Esophagus (tissue), 2 donors: Measurements from ENCODE around the gene CSTB. TPM values are rescaled to one million over a fixed set of nuclear protein-coding genes. Genes with fewer than 3 reads are reported as not detected.

Experiments used
- H3K27ac ChIP-seq, 2 donors: one replicate each; pipeline ENCODE4 v1.5.1; 2013; ENCODE audit warnings: low read depth in 2 of 2, mild to moderate bottlenecking in 2 of 2, inconsistent platforms in 1 of 2, low read length in 1 of 2, moderate library complexity in 1 of 2
- H3K27me3 ChIP-seq, 2 donors: one replicate each; pipeline ENCODE4 v1.6.1; 2013; ENCODE audit warnings: low read length in 2 of 2, control low read depth in 1 of 2, mild to moderate bottlenecking in 1 of 2; ENCODE audit not compliant: insufficient read depth in 2 of 2, control insufficient read depth in 1 of 2
- H3K36me3 ChIP-seq, 2 donors: one replicate each; pipeline ENCODE4 v1.6.1; 2013; ENCODE audit warnings: low read length in 1 of 2; ENCODE audit not compliant: control insufficient read depth in 2 of 2, insufficient read depth in 2 of 2
- H3K4me1 ChIP-seq, 2 donors: one replicate each; pipeline ENCODE4 v1.6.1; 2013; ENCODE audit warnings: low read length in 1 of 2; ENCODE audit not compliant: control insufficient read depth in 2 of 2, insufficient read depth in 2 of 2
- H3K4me3 ChIP-seq, 2 donors: one replicate each; pipeline ENCODE4 v1.5.1; 2013; ENCODE audit warnings: low read length in 2 of 2, mild to moderate bottlenecking in 2 of 2, low read depth in 1 of 2, moderate library complexity in 1 of 2
- H3K9me3 ChIP-seq, 2 donors: one replicate each; pipeline ENCODE4 v1.6.1; 2013; ENCODE audit warnings: mild to moderate bottlenecking in 2 of 2, low read depth in 1 of 2, low read length in 1 of 2, moderate library complexity in 1 of 2; ENCODE audit not compliant: control insufficient read depth in 2 of 2, insufficient read depth in 1 of 2
- WGBS, 2 donors: extraction: QIAGEN DNeasy Blood & Tissue Kit; methylation state at CpG; one replicate each; pipeline ENCODE4 v1.1.7; 2013; 5-methylcytosine and 5-hydroxymethylcytosine counted together
- polyA plus RNA-seq, 2 donors: library from polyadenylated mRNA; stranded (reverse); fragments of 200-250 nt; gene quantifications; one replicate each; pipeline ENCODE4 v1.2.3, GENCODE V29; 2013
- donor health status: healthy with polysubstance abuse.
- donor health status: Bipolar disorder and iron deficiency.

The CSTB gene
- polyA plus RNA-seq, 2 donors: 3,514 to 5,149 TPM

GRCh38 chr21:43803558-43804300 lies 27.6 kb upstream of the CSTB start:
- H3K4me1 ChIP-seq: peaks cover 0 to under 1% of the 10 kb centered on the region in 2 donors
- WGBS, 2 donors: 88 to 91% methylated on average over 32 to 33 of the region's 33 CpGs
- H3K27ac ChIP-seq: no peak overlapping the region
- H3K36me3 ChIP-seq: peaks cover 11 to 57% of the 10 kb centered on the region in 2 donors
- no peak overlapping the region for H3K4me3 ChIP-seq
- H3K27me3 ChIP-seq: no peaks in the 10 kb centered on the region
- H3K9me3 ChIP-seq: no peaks in the 10 kb centered on the region

- H3K4me3 ChIP-seq: no peak overlapping the region
- H3K36me3 ChIP-seq: peaks cover 17 to 66% of the 10 kb centered on the region in 2 donors
- no peak overlapping the region for H3K27ac ChIP-seq
- no peaks in the 10 kb centered on the region for H3K9me3 ChIP-seq
- no peaks in the 10 kb centered on the region for H3K4me1 ChIP-seq
- 81 to 84% methylated on average over 14 of the region's 14 CpGs for WGBS, 2 donors
- no peaks in the 10 kb centered on the region for H3K27me3 ChIP-seq
Observed at GRCh38 chr21:43802713-43803313, 26.7 kb upstream of the CSTB start.

GRCh38 chr21:43801006-43801783 lies 25.1 kb upstream of the CSTB start:
- WGBS, 2 donors: 93 to 95% methylated on average over 42 of the region's 42 CpGs
- H3K4me1 ChIP-seq: no peaks in the 10 kb centered on the region
- H3K9me3 ChIP-seq: no peaks in the 10 kb centered on the region
- no peak overlapping the region for H3K27ac ChIP-seq
- no peak overlapping the region for H3K4me3 ChIP-seq
- no peaks in the 10 kb centered on the region for H3K27me3 ChIP-seq
- peaks cover 20 to 82% of the 10 kb centered on the region in 2 donors for H3K36me3 ChIP-seq

- Histone ChIP-seq H3K27ac (no peak overlapping the region), H3K9me3 (no peaks in the 10 kb centered on the region), H3K4me3 (no peak overlapping the region), H3K4me1 (no peaks in the 10 kb centered on the region), H3K36me3 (peaks cover 20 to 77% of the 10 kb centered on the region in 2 donors), H3K27me3 (no peaks in the 10 kb centered on the region)
- 93 to 94% methylated on average over 14 of the region's 14 CpGs for WGBS, 2 donors
Observed at GRCh38 chr21:43800566-43800965, 24.5 kb upstream of the CSTB start.

GRCh38 chr21:43800124-43800523 lies 24.0 kb upstream of the CSTB start:
- WGBS, 2 donors: 94 to 95% methylated on average over 17 of the region's 17 CpGs
- Histone ChIP-seq H3K4me3 (no peak overlapping the region), H3K27me3 (no peaks in the 10 kb centered on the region), H3K9me3 (no peaks in the 10 kb centered on the region), H3K36me3 (peaks cover 20 to 77% of the 10 kb centered on the region in 2 donors), H3K4me1 (no peaks in the 10 kb centered on the region), H3K27ac (no peak overlapping the region)

GRCh38 chr21:43799301-43799840 lies 23.3 kb upstream of the CSTB start:
- WGBS, 2 donors: 93 to 95% methylated on average over 19 of the region's 19 CpGs
- no peak overlapping the region for H3K4me3 ChIP-seq
- H3K36me3 ChIP-seq: peaks cover 20 to 80% of the 10 kb centered on the region in 2 donors
- no peaks in the 10 kb centered on the region for H3K27me3 ChIP-seq
- H3K27ac ChIP-seq: no peak overlapping the region
- no peaks in the 10 kb centered on the region for H3K9me3 ChIP-seq
- no peaks in the 10 kb centered on the region for H3K4me1 ChIP-seq

- 88 to 90% methylated on average over 30 of the region's 30 CpGs for WGBS, 2 donors
- no peaks in the 10 kb centered on the region for H3K4me1 ChIP-seq
- no peak overlapping the region for H3K27ac ChIP-seq
- no peak overlapping the region for H3K4me3 ChIP-seq
- no peaks in the 10 kb centered on the region for H3K9me3 ChIP-seq
- peaks cover 25 to 83% of the 10 kb centered on the region in 2 donors for H3K36me3 ChIP-seq
- H3K27me3 ChIP-seq: no peaks in the 10 kb centered on the region
Observed at GRCh38 chr21:43797925-43798715, 22.0 kb upstream of the CSTB start.

- no peak overlapping the region for H3K4me3 ChIP-seq
- no peaks in the 10 kb centered on the region for H3K9me3 ChIP-seq
- H3K36me3 ChIP-seq: peaks cover 26 to 80% of the 10 kb centered on the region in 2 donors
- H3K27ac ChIP-seq: no peak overlapping the region
- H3K27me3 ChIP-seq: no peaks in the 10 kb centered on the region
- WGBS, 2 donors: 92 to 94% methylated on average over 19 of the region's 19 CpGs
- H3K4me1 ChIP-seq: no peaks in the 10 kb centered on the region
Observed at GRCh38 chr21:43797415-43797814, 21.3 kb upstream of the CSTB start.

- Histone ChIP-seq H3K36me3 (peaks cover 26 to 66% of the 10 kb centered on the region in 2 donors), H3K4me3 (no peak overlapping the region), H3K27ac (no peak overlapping the region), H3K27me3 (no peaks in the 10 kb centered on the region), H3K9me3 (no peaks in the 10 kb centered on the region), H3K4me1 (peaks cover 0 to 12% of the 10 kb centered on the region in 2 donors)
- WGBS, 2 donors: 88 to 90% methylated on average over 14 of the region's 14 CpGs
Observed at GRCh38 chr21:43794857-43795256, 18.7 kb upstream of the CSTB start.
